Activated CD4-positive, alpha-beta T cell treated with anti-CD3 and anti-CD28 coated beads for 24 hours (primary cell): Measurements from ENCODE around the gene PXK.

Experiments
- DNase-seq, 2 donors: peaks; one replicate each; pipeline ENCODE4 v3.0.0-alpha.2; 2020; ENCODE audit warnings: low read depth in 2 of 2

PXK gene

GRCh38 chr3:58383904-58384303 is 51.2 kb downstream of the PXK start:
- DNase-seq = no peak

GRCh38 chr3:58384381-58385090 is 51.8 kb downstream of the PXK start:
- no peak for DNase-seq

- DNase-seq = no peak
Observed at GRCh38 chr3:58386626-58387365, 54.1 kb downstream of the PXK start.

- DNase-seq = no peak
Observed at GRCh38 chr3:58387650-58388546, 55.2 kb downstream of the PXK start.

GRCh38 chr3:58388550-58389091 is 55.9 kb downstream of the PXK start:
- DNase-seq = no peak

DNA sequence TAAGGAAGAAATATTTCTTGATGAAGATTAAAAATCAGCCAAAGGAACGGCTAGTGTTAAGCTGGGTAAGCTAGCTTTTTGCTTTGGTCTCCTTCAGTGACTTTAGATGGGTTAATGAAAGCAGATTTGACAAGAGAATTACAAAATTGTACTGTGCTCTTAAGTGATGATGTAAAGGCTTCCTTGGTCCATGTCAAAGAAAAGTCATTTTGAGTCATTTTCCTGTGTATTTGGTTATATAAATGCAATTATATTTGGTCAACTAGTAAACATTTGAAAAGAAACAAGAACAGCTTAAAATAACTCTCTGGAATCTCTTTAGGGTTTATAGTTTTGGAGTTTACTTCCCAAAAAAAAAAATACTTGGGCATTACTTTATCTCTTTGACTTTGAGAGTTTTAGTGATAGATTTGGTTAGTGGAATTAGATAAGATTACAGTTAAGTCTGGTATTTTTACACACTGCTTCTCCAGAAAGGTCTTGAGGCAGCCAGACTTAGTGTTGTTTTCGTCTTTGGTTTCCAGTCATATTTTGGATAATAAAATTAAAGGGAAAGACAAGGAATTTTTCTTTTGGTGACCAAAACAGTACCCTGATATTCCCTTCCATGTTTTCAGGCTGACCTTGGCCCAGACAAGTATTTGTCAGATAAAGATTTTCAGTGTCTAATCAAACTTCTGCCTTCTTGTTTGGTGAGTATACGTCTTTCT is 58.6 kb downstream of the PXK start:
- no peak for DNase-seq

DNA sequence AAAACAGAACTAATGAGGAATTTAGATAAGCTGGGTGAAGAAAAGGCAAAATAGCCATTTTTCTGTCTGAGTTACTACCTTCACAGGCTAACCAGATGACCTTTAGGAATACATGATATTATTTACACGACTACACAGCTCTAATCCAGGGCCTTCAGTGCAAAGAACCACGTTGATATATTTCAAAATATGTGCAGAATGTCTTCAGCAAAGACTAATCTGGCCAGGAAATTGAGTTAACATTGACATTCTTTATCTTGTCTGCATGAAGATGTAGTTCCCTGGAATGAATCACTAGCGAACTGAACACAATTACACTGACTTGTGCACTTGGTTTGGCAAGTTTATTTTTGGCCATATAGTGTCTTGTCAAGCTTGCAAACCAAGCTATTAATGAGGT is 59.5 kb downstream of the PXK start:
- DNase-seq = no peak

DNA sequence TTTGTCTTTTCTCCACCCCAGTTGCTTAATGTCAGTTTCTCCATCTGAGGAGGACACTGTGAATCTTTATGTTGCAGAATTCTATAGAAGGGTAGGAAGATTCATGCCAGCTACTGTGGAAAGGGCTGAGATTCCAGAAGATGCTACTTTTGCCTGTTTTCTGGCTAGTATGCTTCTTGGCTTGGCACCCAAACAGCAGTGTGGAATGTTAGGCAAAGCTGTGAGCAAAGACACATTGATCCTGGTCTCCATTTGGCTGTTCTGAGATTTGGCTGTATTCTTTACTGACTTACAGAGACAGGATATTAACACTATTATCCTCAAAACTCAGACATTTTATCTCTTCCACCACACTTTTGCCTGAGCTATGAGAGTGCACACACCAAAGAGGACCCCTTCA is 61.6 kb downstream of the PXK start:
- no peak for DNase-seq

- no peak for DNase-seq
Observed at GRCh38 chr3:58398669-58399333, 66.1 kb downstream of the PXK start.

DNA sequence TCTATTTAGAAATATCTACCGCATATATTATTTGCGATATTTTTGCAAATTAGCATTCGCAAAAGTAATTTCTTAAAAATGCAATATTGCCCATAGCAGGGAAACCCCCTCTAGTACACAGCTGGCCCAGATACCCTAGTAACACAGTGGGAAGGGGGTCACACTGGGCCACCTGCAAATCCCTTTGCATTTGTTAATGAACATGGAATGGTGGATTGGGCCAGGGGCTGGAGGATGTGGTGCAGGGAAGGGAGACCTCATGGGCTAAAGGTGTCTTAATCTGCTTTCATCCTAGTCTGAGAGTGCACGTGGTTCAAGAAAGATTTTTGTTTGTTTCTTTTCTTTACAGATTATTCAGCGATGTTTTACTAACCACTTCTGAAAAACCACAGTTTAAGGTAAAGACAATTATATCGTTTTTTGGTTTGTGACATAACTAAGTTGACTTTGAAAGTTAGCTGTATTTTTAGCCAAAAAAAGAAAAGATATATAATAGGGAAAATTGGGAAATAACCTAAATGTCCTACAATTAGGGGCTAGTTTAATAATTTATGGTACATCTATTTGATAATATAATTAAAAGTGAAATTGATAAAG is 70.9 kb downstream of the PXK start:
- no peak for DNase-seq

DNA sequence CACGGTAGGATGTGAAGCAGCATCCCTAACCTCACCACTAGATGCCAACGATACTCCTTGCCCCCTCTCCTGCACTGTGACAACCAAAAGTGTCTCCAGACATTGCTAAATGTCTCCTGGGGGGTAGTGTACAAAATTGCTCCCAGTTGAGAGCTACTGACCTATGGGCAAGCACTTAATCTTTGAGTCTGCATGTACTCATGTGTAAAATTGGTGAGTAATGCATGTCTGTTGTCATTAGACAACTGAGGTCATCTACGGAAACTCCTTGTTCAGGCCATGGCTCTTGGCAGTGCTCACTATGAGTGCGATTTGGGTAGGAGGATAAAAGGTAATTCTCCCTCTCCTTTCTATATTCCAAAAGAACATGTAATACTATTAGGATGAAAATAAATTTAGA is 71.7 kb downstream of the PXK start:
- no peak for DNase-seq

- no peak for DNase-seq
Observed at GRCh38 chr3:58408906-58409305, 76.2 kb downstream of the PXK start.

DNA sequence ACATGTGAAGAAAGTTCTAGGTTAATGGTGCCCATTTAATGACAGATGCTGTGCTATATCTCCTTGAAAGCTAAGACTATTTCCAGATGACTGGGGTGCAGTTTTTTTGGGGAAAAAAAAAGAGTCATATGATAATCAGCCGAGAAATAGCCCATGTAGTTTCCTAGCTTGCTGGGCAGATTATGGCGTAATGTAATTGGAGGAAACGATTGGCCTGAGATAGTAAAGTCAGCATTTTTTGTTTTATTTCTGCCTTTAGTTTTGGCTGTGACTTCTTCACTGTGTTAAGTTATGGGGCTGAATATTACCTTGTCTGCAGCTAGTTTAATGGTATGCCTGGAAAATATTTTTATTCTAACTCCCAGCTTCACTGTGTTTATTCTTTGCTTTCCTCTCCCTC is 77.0 kb downstream of the PXK start:
- DNase-seq = no peak

GRCh38 chr3:58411036-58411435 is 78.3 kb downstream of the PXK start:
- DNase-seq = no peak

DNA sequence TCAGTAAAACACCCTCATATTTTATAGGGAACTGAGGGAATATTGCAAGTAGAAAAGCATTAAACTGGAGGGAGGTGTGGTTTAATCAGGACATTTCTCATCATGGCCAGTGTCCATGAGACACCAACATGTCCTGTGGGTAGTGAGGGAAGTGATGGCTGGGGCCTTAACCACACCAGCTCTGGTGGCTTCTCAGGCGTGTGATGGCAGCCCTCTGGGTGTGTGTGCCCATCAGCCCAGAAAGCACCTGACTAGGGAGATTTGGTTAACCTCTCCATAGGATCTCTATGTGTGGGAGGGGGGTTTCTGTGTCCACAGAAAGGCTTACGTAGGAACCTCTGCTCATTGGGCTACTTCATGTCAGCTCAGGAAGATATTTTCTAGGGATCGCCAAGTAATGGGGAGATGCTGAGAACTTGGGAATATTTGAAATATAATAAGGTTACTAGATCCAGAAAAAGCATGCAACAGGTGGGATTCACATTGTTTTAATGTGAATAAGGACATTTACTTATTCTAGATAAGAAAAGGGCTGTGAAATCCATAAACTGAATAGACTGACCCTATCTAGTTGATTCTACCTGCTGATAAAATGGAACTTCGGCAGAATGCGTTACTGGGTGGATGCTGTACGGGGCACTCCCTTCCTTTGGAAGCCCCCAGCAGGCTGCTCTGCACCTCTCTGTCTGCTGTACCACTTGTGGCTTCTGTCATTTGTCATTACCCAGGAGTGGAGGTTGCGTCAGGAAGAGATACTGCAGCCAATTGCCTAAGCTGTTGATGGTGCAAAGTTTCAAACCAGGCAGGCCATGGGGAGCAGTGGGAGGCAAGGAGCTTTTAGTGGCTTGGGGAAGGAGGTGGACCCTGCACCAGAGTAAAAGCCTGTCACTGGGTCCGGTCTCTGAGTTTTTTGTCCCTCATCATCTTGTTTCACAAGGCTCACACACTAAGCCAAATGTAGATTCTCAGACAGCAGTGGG is 79.4 kb downstream of the PXK start:
- DNase-seq = no peak

DNA sequence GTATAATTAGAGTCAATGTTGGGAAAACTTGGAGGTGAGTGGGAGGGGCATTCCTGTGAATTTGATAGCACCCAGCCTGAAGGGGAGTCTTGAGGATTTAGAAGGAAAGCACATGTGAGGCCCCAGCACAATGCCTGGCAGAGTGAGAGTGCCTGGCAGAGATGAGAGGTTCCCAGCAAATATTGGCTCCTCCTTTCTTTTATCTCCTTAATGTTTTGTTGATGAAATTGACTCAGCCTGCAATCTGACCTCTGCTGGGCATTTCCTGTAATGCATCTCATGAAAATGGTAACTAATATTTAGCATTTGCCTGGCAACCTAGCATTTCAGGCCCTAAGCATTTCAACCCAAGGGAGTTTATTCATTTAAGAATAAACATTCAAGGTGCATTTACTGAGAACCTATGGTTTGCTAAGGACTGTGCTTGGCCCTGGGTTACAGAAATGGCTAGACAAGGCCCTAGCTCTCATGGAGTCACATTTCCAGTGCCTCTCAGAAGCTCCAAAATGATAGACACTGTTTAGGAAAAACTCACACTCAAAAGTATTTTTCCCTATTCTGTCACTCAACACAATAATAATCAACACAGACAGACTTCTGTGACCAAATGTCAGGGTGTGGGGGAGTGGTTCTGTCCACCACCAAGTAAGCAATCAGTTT is 82.0 kb downstream of the PXK start:
- peak; percentile 3 to 40 for DNase-seq

DNA sequence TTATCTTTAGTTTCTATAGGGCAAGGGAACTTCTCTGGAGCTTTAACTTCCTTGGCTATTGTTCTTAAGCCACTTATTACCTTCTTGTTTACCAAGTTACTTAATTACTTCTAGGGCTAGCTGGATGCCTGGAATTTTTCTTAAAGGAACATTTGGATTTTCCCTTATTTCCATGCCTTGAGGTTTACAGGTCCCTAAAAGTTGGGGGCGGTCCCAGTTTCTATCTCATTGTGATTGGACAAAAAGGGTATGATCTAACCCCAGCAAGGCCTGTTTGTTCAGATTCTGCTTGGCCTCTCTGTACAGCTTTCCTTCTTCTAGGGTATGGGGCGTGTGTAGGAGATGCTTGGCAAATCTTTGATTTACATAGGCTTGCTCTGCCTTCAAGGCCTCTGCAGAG is 83.5 kb downstream of the PXK start:
- DNase-seq = no peak

DNA sequence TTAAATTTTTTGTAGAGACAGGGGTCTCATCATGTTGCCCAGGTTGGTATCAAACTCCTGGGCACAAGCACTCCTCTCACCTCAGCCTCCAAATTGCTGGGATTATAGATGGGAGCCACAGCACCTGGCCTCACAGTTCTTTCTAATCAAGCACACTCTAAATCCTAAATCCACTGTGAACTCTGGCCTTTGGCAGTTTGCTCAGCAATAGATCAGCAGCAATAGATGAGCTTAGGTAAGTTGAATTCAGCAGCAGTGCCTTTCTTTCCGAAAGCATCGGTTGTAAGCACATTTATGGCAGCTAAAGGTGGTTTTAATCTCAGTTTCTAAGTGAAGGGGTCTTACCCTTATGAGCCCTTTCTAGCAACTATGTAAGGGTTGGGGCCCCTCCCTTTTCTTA is 84.4 kb downstream of the PXK start:
- no peak for DNase-seq

- no peak for DNase-seq
Observed at GRCh38 chr3:58418227-58418626, 85.5 kb downstream of the PXK start.
